DOHH2 (cell line): Measurements from ENCODE around the gene GOLGA8H.
"Not testable (repeated sequence)": the region's sequence is repeated elsewhere in the genome, so short reads cannot be mapped to it uniquely, and the experiment has no call there.

Experiments
- CTCF ChIP-seq: fragments of 200-600 bp; sonication (generic); IDR thresholded peaks from one replicate; pipeline ENCODE4 v1.5.1; 2014; ENCODE audit warnings: antibody characterized with exemption, mild to moderate bottlenecking, low read depth, low read length; ENCODE audit not compliant: poor library complexity, severe bottlenecking
- EZH2phosphoT487 ChIP-seq: fragments of 200-600 bp; sonication (generic); IDR thresholded peaks from 2 replicates; pipeline ENCODE4 v1.6.1; 2017; ENCODE audit warnings: borderline replicate concordance, mild to moderate bottlenecking, antibody characterized with exemption, low read length, moderate library complexity, mixed read lengths

GRCh38 chr15:30603796-30604195, at the start of gene GOLGA8H:
- not testable (repeated sequence) for TF ChIP-seq CTCF, EZH2phosphoT487
